ENCODE data around the gene WNT9A. TPM values are rescaled to one million over a fixed set of nuclear protein-coding genes. Genes with fewer than 3 reads are reported as not detected.

The WNT9A gene
- total RNA-seq, 1 experiment from 2014 or later, result not detected

DNA sequence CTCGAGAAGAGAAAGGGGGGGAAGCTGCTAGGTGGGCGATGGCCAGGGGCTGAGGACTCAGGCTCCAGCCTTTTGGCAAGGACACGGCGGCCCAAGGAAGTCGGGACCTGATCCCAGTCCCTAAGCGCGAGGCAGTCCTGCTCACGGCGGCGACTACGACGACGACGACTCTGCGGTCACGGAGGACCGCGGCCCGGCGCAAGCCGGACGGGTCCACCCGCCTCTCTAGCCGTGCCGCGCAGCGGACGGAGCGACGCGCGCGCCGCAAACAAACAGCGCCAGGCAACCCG lies 401 bp downstream of the WNT9A start:
- Histone ChIP-seq H3K36me3 (ENCODE audit: insufficient read depth, low read length, poor library complexity, severe bottlenecking) (no peaks in the 10 kb centered on the region), H3K4me3 (ENCODE audit: low read depth, low read length, poor library complexity, severe bottlenecking) (peak overlapping the region; percentile 52), H3K9me3 (ENCODE audit: low read depth, low read length, poor library complexity, severe bottlenecking) (no peaks in the 10 kb centered on the region), H3K27ac (ENCODE audit: low read depth, low read length, poor library complexity, severe bottlenecking) (no peak overlapping the region), H3K27me3 (replicated peaks; ENCODE audit: insufficient read depth, low read depth, low read length, poor library complexity) (peaks cover 27% of the 10 kb centered on the region), H3K4me1 (ENCODE audit: insufficient read depth, low read length, poor library complexity, severe bottlenecking) (peaks cover 6% of the 10 kb centered on the region)
- POLR2A ChIA-PET (ENCODE audit: low non-redundant PET), result no interaction called here
- intact Hi-C loops (cut with micrococcal nuclease; ENCODE audit: unreplicated experiment), result loop anchor here (2.0 kb wide), 1 partner anchor 185 kb away; no protein-coding TSS in a partner anchor
- BruUV-seq (replicated peaks), result no TSS peak
- TF ChIP-seq EZH2 (IDR thresholded peaks at IDR 0.05; ENCODE audit: borderline replicate concordance, low read depth, low read length, poor library complexity, severe bottlenecking), result no peak
- no peak for TF ChIP-seq CTCF (conservative IDR thresholded peaks at IDR 0.05; ENCODE audit: low read depth, low read length)
- CTCF ChIA-PET, result no interaction called here
- DNase-seq (ENCODE audit: low spot score), result peak; percentile 30

- Histone ChIP-seq H3K27me3 (replicated peaks; ENCODE audit: insufficient read depth, low read depth, low read length, poor library complexity) (peaks cover 27% of the 10 kb centered on the region), H3K9me3 (ENCODE audit: low read depth, low read length, poor library complexity, severe bottlenecking) (no peaks in the 10 kb centered on the region), H3K36me3 (ENCODE audit: insufficient read depth, low read length, poor library complexity, severe bottlenecking) (no peaks in the 10 kb centered on the region), H3K4me3 (ENCODE audit: low read depth, low read length, poor library complexity, severe bottlenecking) (peak overlapping the region; percentile 52), H3K27ac (ENCODE audit: low read depth, low read length, poor library complexity, severe bottlenecking) (no peak overlapping the region), H3K4me1 (ENCODE audit: insufficient read depth, low read length, poor library complexity, severe bottlenecking) (peaks cover 6% of the 10 kb centered on the region)
- DNase-seq (ENCODE audit: low spot score), result peak; percentile 45
- TF ChIP-seq CTCF (conservative IDR thresholded peaks at IDR 0.05; ENCODE audit: low read depth, low read length) (peak; percentile 59), EZH2 (IDR thresholded peaks at IDR 0.05; ENCODE audit: borderline replicate concordance, low read depth, low read length, poor library complexity, severe bottlenecking) (no peak)
- ChIA-PET POLR2A (ENCODE audit: low non-redundant PET) (no interaction called here), CTCF (no interaction called here)
- intact Hi-C loops (cut with micrococcal nuclease; ENCODE audit: unreplicated experiment), result loop anchor here (2.0 kb wide), 1 partner anchor 184 kb away; no protein-coding TSS in a partner anchor
- no TSS peak for BruUV-seq (replicated peaks)
Measured at GRCh38 chr1:227946624-227947385, 927 bp downstream of the WNT9A start.

- CTCF ChIA-PET, result interaction anchor here (0.6 to 0.7 kb wide), 2 partner anchors 158 to 183 kb away, joined by 3 to 14 read pairs; no protein-coding TSS in a partner anchor
- no TSS peak for BruUV-seq (replicated peaks)
- Histone ChIP-seq H3K27me3 (replicated peaks; ENCODE audit: insufficient read depth, low read depth, low read length, poor library complexity) (peaks cover 27% of the 10 kb centered on the region), H3K4me1 (ENCODE audit: insufficient read depth, low read length, poor library complexity, severe bottlenecking) (peaks cover 6% of the 10 kb centered on the region), H3K9me3 (ENCODE audit: low read depth, low read length, poor library complexity, severe bottlenecking) (no peaks in the 10 kb centered on the region), H3K27ac (ENCODE audit: low read depth, low read length, poor library complexity, severe bottlenecking) (no peak overlapping the region), H3K36me3 (ENCODE audit: insufficient read depth, low read length, poor library complexity, severe bottlenecking) (no peaks in the 10 kb centered on the region), H3K4me3 (ENCODE audit: low read depth, low read length, poor library complexity, severe bottlenecking) (no peak overlapping the region)
- POLR2A ChIA-PET (ENCODE audit: low non-redundant PET), result interaction anchor here (0.6 kb wide), 1 partner anchor 18 kb away, joined by 4 read pairs; no protein-coding TSS in a partner anchor
- TF ChIP-seq EZH2 (IDR thresholded peaks at IDR 0.05; ENCODE audit: borderline replicate concordance, low read depth, low read length, poor library complexity, severe bottlenecking) (no peak), CTCF (conservative IDR thresholded peaks at IDR 0.05; ENCODE audit: low read depth, low read length) (no peak)
- intact Hi-C loops (cut with micrococcal nuclease; ENCODE audit: unreplicated experiment), result loop anchor here (2.0 kb wide), 1 partner anchor 183 kb away; no protein-coding TSS in a partner anchor
- no peak for DNase-seq (ENCODE audit: low spot score)
Measured at GRCh38 chr1:227945891-227946623, 1.7 kb downstream of the WNT9A start.

Measured in A673 (cell line).